Spleen (tissue), 7 donors: ENCODE measurements around the gene CFAP157.

Source experiments
- POLR2A ChIP-seq, 3 donors: fragments of 450-650 bp; IDR thresholded peaks; one replicate each; pipeline ENCODE4 v1.5.1; 2017; ENCODE audit warnings: antibody characterized with exemption in 3 of 3, mild to moderate bottlenecking in 1 of 3
- POLR2AphosphoS5 ChIP-seq, 3 donors: sonication (generic); formaldehyde crosslinking; IDR thresholded peaks; one replicate each; pipeline ENCODE4 v1.5.1; 2017; ENCODE audit warnings: antibody characterized with exemption in 3 of 3
- TF ChIP-seq, protein P1 (sequence below), 11 experiments: fragments of 200-600 bp in 7 of 11; fragments of 450-650 bp in 4 of 11; sonication (generic) in 4 of 11; IDR thresholded peaks in 8 of 11; conservative IDR thresholded peaks in 3 of 11; 1 replicate in 7 of 11; 2 replicates in 4 of 11; pipeline versions ENCODE4 v1.4.0 to v1.8.0; 2016 to 2021; ENCODE audit warnings: antibody characterized with exemption in 11 of 11, inconsistent platforms in 4 of 11, mild to moderate bottlenecking in 1 of 11
- donor health status: DM: no; HTN: no; CAD: no; lungs with moderate emphysema.
- donor health status: DM: no; HTN: no; CAD: no.
- donor health status: DM: no; HTN: no; CAD: no.

DNA sequence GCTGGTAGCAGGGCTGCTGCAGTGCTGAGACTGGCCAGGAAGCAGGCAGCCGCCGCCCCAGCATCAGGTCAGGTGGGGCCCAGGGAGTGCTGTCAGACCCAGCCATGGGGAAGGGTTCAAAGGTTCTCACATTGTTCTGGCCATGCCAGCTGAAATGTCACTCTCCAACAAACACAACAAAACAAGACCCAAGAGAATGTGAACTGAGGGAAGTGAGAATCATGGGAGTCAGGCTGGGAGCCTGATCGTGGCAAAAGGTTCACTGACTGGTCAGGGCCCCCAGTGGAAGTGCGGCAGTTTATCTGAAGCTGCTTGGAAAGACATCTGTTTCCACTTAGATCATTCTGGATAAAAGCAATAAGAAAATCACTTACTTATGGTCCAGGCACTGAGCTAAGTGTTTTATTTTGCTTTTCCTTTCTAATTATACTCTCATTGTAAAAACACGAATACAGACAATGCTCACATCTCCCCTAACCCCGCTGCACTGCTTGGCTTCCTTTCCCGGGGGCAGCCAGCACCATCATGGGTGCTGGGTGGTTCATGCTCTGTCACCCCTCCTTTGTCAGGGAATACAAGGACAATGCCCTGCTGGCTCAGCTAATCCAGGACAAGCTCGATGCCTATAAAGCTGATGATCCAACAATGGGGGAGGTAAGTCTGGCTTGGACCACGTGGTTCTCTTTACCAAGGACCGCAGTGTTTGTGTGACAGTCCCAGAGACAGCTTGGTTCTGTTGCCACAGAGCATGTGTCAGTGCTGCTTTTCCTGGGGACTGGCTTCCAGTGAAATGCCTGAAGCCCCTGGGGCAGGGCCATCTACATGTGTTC, 41.9 kb upstream of the CFAP157 start:
- TF ChIP-seq POLR2A (IDR thresholded peaks at IDR 0.05) = no peak
- TF ChIP-seq, protein P1, sequence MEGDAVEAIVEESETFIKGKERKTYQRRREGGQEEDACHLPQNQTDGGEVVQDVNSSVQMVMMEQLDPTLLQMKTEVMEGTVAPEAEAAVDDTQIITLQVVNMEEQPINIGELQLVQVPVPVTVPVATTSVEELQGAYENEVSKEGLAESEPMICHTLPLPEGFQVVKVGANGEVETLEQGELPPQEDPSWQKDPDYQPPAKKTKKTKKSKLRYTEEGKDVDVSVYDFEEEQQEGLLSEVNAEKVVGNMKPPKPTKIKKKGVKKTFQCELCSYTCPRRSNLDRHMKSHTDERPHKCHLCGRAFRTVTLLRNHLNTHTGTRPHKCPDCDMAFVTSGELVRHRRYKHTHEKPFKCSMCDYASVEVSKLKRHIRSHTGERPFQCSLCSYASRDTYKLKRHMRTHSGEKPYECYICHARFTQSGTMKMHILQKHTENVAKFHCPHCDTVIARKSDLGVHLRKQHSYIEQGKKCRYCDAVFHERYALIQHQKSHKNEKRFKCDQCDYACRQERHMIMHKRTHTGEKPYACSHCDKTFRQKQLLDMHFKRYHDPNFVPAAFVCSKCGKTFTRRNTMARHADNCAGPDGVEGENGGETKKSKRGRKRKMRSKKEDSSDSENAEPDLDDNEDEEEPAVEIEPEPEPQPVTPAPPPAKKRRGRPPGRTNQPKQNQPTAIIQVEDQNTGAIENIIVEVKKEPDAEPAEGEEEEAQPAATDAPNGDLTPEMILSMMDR (IDR thresholded peaks at IDR 0.05 in 8 of 11, conservative IDR thresholded peaks at IDR 0.05 in 3 of 11) = no peak
- no peak for TF ChIP-seq POLR2AphosphoS5 (IDR thresholded peaks at IDR 0.05)
